Stimulated activated CD4-positive, alpha-beta T cell treated with anti-CD3 and anti-CD28 coated beads, TNF-alpha, amount 100 ng/mL, for 4 hours (primary cell): ENCODE measurements around the gene CFAP65.

ENCODE experiments used
- DNase-seq, 3 experiments: peaks; one replicate each; pipeline ENCODE4 v3.0.0-alpha.2; 2020; ENCODE audit warnings: low read depth in 3 of 3

CFAP65 gene

GRCh38 chr2:219016721-219017120 lies 24.6 kb downstream of the CFAP65 start:
- no peak for DNase-seq

DNA sequence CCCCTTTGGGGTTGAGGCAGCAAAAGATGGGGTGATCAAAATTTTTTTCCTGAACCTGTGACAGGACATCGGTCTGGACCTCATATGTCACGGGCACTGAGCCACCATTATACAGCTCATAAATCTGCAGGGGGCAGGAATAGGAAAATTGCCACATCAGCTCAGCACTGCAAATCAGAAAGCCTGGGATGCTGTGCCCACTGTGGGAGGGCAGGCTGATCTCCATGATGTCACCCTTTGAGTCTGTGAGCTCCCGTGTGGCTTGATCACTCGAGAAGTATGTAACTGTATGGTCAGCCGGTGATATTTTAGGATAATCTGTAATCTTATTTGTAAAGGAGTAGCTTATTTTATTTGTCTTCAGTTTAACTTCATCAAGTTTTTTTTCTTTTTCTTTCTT lies 30.4 kb downstream of the CFAP65 start:
- DNase-seq, result no peak

DNA sequence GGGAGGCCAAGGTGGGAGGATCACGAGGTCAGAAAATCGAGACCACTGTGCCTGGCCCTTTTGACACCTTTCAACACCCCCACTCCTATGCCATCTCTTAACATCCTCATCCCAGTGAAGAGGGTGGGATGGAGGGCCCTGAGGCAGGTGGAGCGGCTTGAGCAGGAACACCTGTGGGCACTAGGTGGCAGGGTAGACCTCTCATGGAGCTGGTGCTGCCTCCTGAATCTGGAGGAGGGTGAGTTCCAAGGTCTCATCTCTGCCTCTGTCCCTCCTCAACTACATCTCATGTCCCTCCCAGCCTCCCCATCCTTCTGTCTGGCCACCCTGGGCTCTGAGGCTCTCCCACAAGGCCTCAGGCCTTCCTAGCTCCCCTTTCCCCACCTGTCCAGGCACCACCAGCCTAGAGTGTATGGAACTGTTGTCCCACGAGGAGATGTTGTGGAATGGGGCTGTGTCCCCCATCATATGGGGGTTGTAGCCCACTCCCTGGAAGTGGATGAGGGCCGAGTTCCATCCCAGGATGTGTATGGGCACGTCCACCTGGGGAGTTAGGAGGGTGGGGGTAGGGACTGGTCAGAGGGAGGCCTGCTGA lies 31.1 kb downstream of the CFAP65 start:
- DNase-seq, result no peak

- DNase-seq, result no peak
Measured at GRCh38 chr2:219009294-219009693, 32.0 kb downstream of the CFAP65 start.

GRCh38 chr2:219003979-219004378 lies 37.3 kb downstream of the CFAP65 start:
- DNase-seq, result no peak

GRCh38 chr2:219003267-219003634 lies 38.1 kb downstream of the CFAP65 start:
- DNase-seq, result no peak

- DNase-seq, result no peak
Measured at GRCh38 chr2:219002395-219003266, 38.7 kb downstream of the CFAP65 start.

DNA sequence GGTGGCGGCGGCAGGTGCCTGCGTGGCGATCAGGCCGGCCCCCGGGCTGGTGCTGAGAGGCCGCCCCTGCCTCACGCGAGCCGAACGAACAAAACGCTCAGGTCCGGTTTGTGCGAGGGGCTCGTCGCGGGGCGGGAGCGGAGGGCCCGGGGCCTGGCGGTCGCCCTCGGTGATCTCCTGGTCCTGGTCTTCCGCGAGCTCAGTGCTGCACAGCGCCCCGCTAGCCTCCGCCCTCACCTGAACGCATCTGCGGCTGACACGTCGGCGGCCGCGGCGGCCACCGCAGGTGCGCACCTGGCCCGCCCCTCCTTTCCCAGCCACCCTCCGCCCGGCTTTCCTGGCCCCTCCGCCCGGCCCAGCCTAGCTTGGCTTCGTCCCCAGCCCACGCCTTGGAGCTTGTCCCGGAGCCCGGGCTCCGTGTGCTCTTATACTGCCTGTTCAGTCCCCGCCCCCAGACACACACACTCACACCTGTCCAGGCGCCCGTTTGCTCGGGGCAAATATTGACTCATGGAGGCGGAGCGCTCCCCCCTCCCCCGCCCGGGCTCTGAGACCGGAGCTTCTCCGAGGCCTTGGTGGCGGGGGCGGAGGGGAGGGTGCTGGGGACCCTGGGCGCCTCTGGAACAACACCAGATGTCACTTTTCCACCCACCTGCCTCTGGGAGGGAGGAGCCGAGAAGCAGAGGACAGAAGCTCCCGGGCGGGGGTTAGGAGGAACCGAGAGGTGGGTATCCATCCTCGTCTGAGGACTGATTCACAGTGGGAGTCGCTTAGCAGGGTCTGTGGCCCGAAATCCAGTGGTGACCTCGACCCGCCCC lies 39.5 kb downstream of the CFAP65 start:
- peak in 2 of 3 experiments; percentile 48 to 63 for DNase-seq

GRCh38 chr2:219001100-219001576 lies 40.2 kb downstream of the CFAP65 start:
- DNase-seq, result no peak

- no peak for DNase-seq
Measured at GRCh38 chr2:219000569-219000960, 40.8 kb downstream of the CFAP65 start.

DNA sequence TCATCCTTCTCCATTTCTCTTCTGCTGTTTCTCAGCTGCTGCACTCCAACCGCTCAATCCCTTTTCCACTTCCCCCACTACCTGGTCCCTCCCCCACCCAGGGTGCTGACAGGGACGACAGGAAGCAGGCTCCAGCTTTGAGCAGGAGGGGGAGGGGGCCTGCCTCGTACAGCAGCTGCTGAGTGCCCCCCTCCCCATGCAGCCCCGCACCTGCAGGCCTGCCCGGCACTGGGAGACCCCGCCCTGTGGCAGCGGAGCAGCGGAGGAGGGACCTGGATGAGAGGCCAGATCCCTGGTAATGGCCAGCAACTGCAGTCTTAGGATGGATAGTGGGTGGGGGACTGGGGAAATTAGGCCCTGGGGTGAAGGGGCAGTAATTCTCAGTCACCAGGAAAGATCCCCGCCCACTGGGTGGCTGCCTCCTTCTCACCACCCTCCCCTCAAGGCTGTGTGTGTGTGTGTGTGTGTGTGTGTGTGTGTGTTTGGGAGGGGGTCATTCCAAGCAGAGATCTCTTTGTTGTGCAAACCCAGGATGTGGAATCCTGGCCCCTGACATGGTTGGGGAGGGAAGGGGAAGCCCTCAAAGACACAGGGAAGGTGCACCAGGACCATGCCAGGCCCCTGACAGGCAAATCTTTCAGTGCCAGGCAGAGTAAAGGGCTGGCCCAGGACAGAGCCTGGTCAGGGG lies 41.3 kb downstream of the CFAP65 start:
- no peak for DNase-seq

- DNase-seq, result no peak
Measured at GRCh38 chr2:218999021-218999880, 42.1 kb downstream of the CFAP65 start.

DNA sequence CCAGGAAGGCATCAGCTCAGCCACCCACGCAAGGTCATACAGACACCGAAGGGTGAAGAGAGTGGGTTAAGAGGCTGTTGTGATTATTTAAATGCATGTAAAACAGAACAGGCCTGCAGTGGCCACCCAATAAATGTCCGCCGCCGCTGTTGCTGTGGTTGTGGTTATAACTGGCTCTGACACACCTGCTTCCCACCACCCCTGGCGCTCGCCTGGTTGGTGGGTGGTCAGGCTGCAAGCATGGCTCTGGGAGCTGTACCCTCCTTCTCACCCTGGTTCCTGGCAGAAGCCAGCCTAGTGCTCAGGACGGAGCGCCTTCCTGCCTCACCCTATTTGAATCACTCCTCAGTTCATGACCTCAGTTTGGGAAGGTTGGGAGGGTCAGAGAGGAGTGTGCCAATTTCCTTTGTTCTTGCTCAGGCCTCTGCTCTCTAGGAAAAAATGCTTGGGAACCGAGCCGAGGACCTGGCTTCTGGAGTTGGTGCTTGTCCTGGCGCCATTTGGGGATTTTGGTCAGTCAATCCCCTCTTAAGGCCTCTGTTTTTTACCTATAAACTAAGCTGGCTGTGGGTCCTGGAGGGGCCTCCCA lies 42.8 kb downstream of the CFAP65 start:
- DNase-seq, result no peak

- DNase-seq, result no peak
Measured at GRCh38 chr2:218997731-218998130, 43.6 kb downstream of the CFAP65 start.

DNA sequence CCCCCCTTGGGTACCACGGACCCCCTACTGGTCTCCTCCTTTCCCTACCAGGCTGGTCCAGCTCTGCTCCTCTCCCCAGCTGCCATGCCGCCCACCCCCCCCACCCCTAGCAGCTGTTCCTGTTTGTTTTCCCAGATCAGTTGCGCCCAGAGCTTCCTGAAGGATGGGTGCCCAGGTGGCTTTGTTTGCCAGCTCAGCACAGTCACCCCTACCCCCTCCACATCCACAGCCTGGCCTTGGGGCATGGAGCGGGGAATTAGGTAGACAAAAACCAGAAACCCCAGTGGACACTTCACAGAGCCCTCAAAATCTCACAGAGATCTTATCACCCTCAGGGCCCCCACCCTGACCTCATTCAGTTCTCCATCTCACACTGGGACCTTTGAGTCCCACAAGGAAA lies 44.4 kb downstream of the CFAP65 start:
- DNase-seq, result no peak

DNA sequence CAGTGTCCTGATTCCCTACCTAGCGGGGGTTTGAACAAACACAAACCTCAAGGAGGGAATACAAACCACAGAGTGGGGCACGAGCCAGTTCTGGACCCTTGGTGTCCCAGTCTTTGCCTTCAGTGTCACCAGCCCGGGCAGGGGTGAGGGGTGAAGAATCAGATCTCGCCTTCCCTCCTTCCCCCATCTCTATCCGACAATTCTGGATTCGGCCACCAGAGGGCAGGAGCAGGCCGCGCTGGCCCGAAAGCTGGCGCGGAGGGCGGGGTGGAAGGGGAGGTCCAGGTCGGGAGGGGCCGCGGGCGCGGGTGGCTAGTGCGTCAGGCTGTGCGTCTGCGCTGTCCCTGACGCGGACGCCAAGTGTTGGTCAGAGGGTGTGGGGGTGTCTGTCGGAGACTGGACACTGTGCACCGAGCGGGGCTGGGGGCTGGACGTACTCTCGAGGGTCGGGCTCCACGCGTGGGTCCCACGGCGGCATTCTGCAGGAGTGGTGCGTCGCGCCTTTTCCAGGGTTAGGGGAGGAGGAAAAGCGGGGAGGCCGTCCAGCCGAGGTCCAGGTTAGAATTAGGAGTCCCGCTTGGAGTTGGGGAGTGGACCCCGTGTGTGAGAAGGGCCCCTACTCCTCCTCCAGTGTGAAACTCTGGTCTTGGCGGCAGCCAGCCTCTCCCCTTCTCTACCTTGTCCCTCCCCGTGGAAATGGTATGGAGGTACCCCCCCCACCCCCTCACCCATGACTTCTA lies 45.2 kb downstream of the CFAP65 start:
- DNase-seq, result peak; percentile 55 to 71 (median 65)

- DNase-seq, result no peak
Measured at GRCh38 chr2:218995561-218995960, 45.8 kb downstream of the CFAP65 start.

DNA sequence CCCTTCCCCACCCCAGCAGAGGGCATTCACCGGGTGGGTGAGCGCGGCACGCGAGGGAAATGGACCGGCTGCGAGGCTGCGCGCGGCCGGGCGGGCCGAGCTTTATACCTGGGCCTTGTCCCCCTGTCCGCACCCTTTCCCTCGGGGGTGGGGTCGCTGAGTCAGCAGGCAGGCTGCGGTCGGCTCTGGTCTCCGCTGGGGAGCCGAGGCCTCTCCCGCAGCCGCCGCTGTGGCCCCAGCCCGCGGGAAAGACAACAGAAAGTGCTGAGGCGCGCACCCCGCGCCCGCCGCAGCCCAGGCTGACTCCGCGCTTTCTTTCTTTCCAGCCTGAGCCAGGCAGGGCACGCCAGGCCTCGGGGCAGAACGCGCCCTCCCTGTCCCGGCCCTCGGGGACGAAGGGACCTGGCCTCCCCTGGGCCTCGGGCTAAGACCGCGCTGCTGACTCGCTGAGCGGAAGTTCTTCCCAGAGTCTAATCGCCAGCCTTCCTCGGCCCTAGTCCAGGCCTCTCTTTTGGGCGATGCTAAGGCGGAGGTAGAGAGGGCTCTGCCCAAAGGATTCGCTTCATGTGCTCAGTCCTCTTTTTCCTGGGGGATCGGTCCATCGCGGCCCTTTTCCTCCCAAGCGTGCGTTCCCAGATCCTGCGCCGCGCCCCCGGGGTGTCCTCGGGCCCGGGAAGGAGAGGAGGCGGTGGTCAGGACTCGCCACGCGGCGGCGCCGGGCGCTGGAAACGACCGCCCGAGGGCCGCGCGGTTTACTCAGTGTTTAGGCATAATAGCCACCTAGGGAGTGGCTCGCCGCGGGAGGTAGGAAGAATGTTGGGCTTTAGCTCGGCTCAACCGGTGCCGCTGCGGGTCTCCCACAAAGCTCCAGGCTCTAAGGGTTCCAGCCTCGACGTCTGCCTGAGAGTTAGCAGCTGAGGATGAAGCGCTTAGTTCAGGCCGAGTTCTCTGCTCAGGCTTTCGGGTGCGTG lies 47.7 kb downstream of the CFAP65 start, which contains the start of gene CRYBA2:
Gene CRYBA2 (minus strand): TSS at position 78 of the 971 bp plus-strand sequence. CDS start 246 bp downstream, outside the sequence.
- no peak for DNase-seq
